Nucleus accumbens (tissue), 56 donors: ENCODE data around the gene KIF18B.

Source experiments
- DNase-seq, 56 donors: peaks; one replicate each; lab custom pipeline; 2025; lab: John Stamatoyannopoulos, UW

The KIF18B gene

DNA sequence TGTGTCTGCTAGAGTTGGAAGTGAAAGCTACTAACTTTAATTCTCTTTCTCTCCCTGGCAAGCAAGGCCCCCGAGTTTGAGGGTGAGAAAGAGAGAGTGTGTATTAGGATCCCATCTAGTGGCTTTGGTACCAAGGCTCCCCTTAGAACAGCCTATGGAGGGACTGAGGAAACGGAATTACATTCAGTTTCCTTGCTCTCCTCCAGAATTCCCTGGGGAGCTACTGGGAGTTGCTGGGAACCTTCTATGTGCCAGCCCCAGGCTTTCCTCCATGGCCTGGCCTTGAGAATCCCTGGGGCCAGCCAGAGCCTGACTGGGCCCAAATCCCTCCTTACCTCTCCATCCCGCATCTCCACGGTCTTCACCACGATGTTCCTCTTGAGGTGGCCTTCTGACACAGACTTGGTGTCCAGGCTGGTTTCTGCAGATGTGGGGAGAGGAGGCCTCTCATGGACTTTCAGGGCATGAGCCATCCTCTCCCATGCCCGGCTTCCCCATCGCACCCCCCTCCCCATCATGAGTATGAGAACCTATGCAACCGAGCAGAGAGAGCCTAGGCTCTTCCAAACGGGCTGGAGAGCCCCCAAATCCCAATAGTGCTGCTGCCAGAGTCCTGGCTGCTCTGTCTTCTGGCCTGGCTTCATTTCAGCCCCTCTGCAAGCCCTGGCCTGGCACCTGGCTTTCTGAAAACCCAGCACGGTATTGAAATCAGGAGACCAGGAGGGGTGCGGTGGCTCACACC lies 39.7 kb downstream of the KIF18B start:
- peak in 1 of 56 donors; percentile 9 for DNase-seq

- peak in 3 of 56 donors; percentile 27 to 40 (median 32) for DNase-seq
Measured at GRCh38 chr17:44906763-44907728, 40.5 kb downstream of the KIF18B start.

DNA sequence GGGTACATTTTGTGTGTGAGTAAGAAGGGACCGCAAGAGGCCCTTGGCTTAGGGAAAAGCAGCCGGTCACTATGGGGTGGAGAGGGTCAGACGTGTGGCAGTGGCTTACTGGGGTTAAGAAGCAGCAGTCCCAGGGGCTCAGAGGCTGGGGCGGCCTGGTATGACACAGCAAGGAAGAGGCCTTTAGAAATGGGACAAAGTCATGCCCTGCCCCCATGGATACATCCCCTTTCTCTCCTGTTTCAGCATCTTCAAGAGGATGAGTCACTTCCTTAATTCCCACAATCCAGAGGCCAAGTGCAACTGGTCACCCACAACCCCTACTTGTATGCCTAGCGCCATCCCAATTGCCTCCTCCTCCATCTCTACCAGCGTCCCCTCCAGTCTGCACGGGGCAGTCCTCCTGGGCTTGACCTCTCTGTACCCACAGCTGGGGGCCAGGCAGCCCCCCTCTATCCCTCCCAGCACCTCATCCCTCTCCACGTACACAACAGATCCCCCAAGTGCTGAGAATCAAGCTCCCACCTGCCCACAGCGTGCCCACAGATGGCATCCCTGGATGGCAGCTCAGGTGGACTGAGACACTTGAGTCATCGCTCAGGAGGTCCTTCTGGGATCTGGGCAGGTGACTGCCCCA lies 41.4 kb downstream of the KIF18B start:
- DNase-seq = peak in 1 of 56 donors; percentile 42

GRCh38 chr17:44905006-44906000 lies 42.3 kb downstream of the KIF18B start:
- peak in 3 of 56 donors; percentile 34 to 52 (median 38) for DNase-seq

GRCh38 chr17:44904001-44904984 lies 43.3 kb downstream of the KIF18B start:
- DNase-seq = peak in 4 of 56 donors; percentile 34 to 53 (median 44)

GRCh38 chr17:44903012-44903685 lies 44.4 kb downstream of the KIF18B start:
- no peak for DNase-seq

DNA sequence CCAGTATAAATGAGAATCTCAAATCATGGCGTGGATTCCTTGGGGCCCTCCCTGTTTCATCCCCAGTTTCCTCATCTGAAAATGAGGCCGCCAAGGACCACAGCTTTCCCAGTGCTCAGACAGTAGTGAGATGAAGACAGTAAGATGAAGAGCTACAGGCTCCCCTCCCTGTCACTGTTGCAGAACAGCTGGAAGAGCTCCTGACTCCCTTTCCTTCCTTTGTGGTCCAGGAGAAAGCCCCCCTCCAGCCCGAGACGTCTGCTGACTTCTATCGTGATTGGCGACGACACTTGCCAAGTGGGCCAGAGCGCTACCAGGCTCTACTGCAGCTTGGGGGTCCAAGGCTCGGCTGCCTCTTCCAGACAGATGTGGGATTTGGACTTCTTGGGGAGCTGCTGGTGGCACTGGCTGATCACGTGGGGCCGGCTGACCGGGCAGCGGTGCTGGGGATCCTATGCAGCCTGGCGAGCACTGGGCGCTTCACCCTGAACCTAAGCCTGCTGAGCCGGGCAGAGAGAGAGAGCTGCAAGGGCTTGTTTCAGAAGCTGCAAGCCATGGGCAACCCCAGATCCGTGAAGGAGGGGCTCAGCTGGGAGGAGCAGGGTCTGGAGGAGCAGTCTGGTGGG lies 45.3 kb downstream of the KIF18B start:
- DNase-seq = no peak

DNA sequence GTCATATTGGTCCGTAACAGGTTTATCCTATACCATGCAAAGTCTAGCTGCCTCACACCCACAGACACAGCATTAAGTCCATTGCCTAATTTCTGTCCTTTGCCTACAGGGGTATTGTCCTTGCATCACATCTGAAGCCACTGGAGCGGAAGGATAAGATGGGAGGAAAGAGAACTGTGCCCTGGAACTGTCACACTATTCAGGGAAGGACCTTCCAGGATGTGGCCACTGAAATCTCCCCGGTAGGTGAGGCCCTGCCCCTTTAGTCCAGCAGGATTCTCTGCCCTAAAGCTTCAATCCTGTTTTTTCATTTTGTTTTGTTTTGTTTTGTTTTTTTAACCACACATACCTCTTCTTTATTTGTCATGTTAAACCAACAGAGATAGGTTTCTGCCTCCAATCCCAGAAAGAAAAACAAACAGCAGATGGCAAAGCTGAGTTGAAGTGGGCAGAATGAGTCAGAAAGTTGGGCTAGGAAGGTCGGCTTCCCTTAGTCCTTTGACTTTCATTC lies 46.1 kb downstream of the KIF18B start:
- no peak for DNase-seq

DNA sequence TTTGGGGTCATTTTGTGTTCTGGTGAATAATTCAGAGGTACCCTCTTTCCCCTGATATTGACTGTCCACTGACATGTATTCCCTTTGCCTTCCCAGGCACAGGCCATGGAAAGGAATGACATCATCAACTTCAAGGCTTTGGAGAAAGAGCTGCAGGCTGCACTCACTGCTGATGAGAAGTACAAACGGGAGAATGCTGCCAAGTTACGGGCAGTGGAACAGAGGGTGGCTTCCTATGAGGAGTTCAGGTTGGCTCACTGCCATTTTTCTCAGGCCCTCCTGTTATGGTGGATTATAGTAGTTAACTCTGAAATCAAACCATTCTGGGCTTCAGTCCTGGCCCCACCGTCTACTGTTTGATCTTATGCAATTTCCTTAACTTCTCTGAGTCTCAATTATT lies 46.7 kb downstream of the KIF18B start:
- DNase-seq = peak in 3 of 56 donors; percentile 17 to 58 (median 29)

GRCh38 chr17:44899074-44899782 lies 48.3 kb downstream of the KIF18B start, which contains the start of gene EFTUD2:
Gene EFTUD2, minus strand, starts transcription at chr17:44899445. Its CDS starts 4,924 bp downstream, at chr17:44894521.
- DNase-seq = peak in 53 of 56 donors; percentile 76 to 100 (median 92)

DNA sequence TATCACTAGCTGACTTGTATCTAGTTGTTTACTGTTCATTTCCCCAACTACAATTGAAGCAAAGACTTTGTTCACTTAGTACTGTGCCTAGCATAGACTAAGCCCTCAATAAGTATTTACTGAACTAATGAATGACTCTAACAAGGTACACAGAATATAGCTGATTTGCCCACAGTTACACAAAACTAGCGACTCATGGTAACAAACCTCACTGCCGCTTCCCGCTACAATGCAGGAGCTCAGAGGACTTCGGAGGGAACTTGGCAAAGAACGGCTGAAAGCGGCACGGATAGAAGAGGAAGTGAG lies 48.9 kb downstream of the KIF18B start:
- no peak for DNase-seq

DNA sequence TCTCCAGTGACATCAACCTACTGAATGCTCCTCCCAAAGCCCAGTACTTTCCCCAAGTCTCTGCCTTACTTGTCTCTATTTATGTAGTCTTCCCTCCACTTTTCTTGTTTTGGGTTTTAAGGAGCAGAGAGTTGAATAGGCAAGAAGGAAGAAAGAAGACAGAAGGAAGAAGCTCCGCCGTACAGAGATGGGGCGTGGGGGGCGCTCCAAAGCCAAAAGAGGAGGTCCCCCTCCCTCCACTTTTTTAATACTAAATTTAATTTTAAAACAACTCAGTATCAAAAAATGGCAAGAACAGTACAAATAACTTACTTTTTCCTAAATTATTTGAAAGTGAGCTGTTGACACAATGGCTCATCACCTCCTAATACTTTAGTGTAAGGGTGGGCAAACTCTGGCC lies 52.9 kb downstream of the KIF18B start:
- no peak for DNase-seq

- no peak for DNase-seq
Measured at GRCh38 chr17:44892250-44892649, 55.3 kb downstream of the KIF18B start.

GRCh38 chr17:44889003-44889402 lies 58.6 kb downstream of the KIF18B start:
- no peak for DNase-seq

- no peak for DNase-seq
Measured at GRCh38 chr17:44887971-44888954, 59.3 kb downstream of the KIF18B start.
